Measurements from ENCODE around the gene CYP2F1.
A peak's percentile ranks its signal among the peaks of the same experiment; 100 is the strongest.
"Not testable (repeated sequence)": the region's sequence is repeated elsewhere in the genome, so short reads cannot be mapped to it uniquely, and the experiment has no call there.

Gene CYP2F1

DNA sequence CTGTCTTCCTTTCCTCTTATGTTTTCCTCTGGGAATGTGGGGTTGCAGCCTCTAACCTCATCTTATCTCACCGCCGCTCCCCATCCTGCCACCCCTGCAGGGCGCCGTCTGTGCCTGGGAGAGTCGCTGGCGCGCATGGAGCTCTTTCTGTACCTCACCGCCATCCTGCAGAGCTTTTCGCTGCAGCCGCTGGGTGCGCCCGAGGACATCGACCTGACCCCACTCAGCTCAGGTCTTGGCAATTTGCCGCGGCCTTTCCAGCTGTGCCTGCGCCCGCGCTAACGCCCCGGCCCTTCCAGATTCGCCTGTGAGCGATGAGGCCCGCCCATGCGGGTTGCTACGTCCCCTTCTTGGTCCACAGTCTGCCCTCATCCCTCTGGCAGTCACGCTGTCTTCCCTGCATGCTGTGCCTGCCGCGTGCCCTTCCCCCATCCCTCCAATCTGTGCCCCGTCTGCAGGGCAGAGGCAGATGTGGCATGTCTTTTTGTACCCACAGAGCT lies 13.6 kb downstream of the CYP2F1 start:
- H3K27me3 ChIP-seq (ENCODE audit: control insufficient read depth, insufficient read depth, low read length): peaks cover 21% of the 10 kb centered on the region
- not testable (repeated sequence) for H3K9me3 ChIP-seq (replicated peaks; ENCODE audit: low read length); H3K9ac ChIP-seq (ENCODE audit: low read depth, low read length); H3K4me1 ChIP-seq (ENCODE audit: control insufficient read depth, insufficient read depth, low read length); H3K36me3 ChIP-seq (ENCODE audit: insufficient read depth, low read length)
- H3K4me3 ChIP-seq (ENCODE audit: low read length): peak overlapping the region; percentile 59
- peak overlapping the region; percentile 74 for H3K4me2 ChIP-seq (ENCODE audit: low read length)

DNA sequence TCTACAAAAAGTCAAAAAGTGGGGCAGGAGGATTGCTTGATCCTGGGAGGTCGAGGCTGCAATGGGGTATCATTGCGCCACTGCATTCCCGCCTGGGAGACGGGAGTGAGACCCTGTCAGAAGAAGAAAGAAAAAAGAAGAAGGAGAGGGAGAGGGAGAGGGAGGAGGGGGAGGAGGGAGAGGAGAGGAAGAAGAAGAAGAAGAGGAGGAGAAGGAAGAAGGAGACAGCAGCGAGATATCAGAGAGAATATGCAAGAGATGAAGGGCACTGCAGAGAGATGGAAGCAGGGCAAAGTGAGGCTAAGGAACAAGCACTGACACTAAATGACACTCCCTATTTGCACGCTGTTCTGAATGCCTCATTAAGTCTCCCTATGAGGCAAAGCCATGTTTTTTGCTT lies 14.5 kb downstream of the CYP2F1 start:
- H3K9me3 ChIP-seq (replicated peaks; ENCODE audit: low read length): no peaks in the 10 kb centered on the region
- no peak overlapping the region for H3K4me3 ChIP-seq (ENCODE audit: low read length)
- no peaks in the 10 kb centered on the region for H3K36me3 ChIP-seq (ENCODE audit: insufficient read depth, low read length)
- H3K4me1 ChIP-seq (ENCODE audit: control insufficient read depth, insufficient read depth, low read length): peaks cover 3% of the 10 kb centered on the region
- no peak overlapping the region for H3K4me2 ChIP-seq (ENCODE audit: low read length)
- peaks cover 22% of the 10 kb centered on the region for H3K27me3 ChIP-seq (ENCODE audit: control insufficient read depth, insufficient read depth, low read length)
- no peak overlapping the region for H3K9ac ChIP-seq (ENCODE audit: low read depth, low read length)

DNA sequence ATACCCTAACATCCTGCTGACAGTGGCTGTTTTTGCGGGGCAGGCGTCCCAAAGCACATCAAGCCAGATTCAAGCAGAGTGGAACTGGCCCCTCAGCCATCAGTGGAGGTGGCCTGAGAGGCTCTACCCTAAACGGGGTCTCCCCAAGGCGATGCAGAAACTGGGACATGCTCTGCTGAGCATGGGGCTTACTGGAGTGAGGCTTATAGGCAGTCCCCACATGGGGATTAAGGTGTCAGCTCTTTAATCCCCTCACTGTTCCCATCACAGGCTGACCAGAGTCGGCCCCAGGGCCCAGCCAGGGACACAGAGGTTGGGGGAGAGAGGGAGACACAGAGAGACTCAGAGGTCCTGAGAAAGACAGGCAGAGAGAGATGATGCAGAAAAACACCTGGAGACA lies 17.0 kb downstream of the CYP2F1 start:
- H3K27me3 ChIP-seq (ENCODE audit: control insufficient read depth, insufficient read depth, low read length): peaks cover 26% of the 10 kb centered on the region
- no peak overlapping the region for H3K9ac ChIP-seq (ENCODE audit: low read depth, low read length)
- H3K4me3 ChIP-seq (ENCODE audit: low read length): no peak overlapping the region
- H3K4me1 ChIP-seq (ENCODE audit: control insufficient read depth, insufficient read depth, low read length): peaks cover 3% of the 10 kb centered on the region
- H3K9me3 ChIP-seq (replicated peaks; ENCODE audit: low read length): no peaks in the 10 kb centered on the region
- no peak overlapping the region for H3K4me2 ChIP-seq (ENCODE audit: low read length)
- no peaks in the 10 kb centered on the region for H3K36me3 ChIP-seq (ENCODE audit: insufficient read depth, low read length)

DNA sequence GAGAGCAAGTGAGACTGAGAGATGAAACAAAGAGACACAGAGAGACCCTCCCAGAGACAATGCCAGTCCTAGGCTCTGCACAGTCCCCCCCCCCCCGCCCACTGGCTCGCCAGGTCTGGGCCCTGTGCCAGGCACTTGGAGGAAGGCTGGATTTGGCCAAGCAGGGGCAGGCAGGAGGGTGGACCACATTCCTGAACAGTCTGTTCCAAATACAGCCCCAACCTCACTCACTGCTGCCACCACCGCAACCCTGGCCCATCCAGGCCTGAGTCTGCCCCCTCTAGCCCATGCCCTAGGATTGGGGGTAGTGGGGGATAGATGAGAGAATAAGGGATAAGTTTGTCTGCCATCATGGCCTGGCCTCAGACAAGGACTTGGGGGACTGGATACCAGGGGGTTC lies 19.0 kb downstream of the CYP2F1 start:
- no peak overlapping the region for H3K9ac ChIP-seq (ENCODE audit: low read depth, low read length)
- no peak overlapping the region for H3K4me3 ChIP-seq (ENCODE audit: low read length)
- H3K27me3 ChIP-seq (ENCODE audit: control insufficient read depth, insufficient read depth, low read length): peaks cover 26% of the 10 kb centered on the region
- no peaks in the 10 kb centered on the region for H3K9me3 ChIP-seq (replicated peaks; ENCODE audit: low read length)
- H3K4me2 ChIP-seq (ENCODE audit: low read length): no peak overlapping the region
- H3K4me1 ChIP-seq (ENCODE audit: control insufficient read depth, insufficient read depth, low read length): no peaks in the 10 kb centered on the region
- H3K36me3 ChIP-seq (ENCODE audit: insufficient read depth, low read length): no peaks in the 10 kb centered on the region

DNA sequence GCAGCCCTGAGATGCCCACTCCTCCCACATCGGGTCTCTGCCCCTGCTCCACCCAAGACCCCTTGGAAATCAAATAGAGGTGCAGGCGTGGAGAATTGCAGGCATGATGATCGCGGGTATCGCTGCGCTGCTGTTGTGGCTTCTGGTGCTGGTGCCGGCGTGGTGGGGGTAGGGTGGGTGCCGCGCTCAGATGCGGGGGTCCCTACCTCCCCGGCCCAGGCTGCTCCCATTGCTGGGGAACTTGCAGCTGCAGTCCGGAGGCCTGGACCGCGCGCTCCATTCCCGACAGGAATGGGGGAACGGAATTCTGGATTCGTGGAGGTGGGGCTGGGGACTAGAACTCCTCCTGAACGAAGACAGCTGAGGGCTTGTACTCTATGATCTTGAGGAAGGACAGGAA lies 20.4 kb downstream of the CYP2F1 start:
- Histone ChIP-seq H3K27me3 (ENCODE audit: control insufficient read depth, insufficient read depth, low read length) (peaks cover 22% of the 10 kb centered on the region), H3K9ac (ENCODE audit: low read depth, low read length) (no peak overlapping the region), H3K36me3 (ENCODE audit: insufficient read depth, low read length) (no peaks in the 10 kb centered on the region), H3K9me3 (replicated peaks; ENCODE audit: low read length) (no peaks in the 10 kb centered on the region), H3K4me2 (ENCODE audit: low read length) (no peak overlapping the region), H3K4me3 (ENCODE audit: low read length) (no peak overlapping the region), H3K4me1 (ENCODE audit: control insufficient read depth, insufficient read depth, low read length) (no peaks in the 10 kb centered on the region)

DNA sequence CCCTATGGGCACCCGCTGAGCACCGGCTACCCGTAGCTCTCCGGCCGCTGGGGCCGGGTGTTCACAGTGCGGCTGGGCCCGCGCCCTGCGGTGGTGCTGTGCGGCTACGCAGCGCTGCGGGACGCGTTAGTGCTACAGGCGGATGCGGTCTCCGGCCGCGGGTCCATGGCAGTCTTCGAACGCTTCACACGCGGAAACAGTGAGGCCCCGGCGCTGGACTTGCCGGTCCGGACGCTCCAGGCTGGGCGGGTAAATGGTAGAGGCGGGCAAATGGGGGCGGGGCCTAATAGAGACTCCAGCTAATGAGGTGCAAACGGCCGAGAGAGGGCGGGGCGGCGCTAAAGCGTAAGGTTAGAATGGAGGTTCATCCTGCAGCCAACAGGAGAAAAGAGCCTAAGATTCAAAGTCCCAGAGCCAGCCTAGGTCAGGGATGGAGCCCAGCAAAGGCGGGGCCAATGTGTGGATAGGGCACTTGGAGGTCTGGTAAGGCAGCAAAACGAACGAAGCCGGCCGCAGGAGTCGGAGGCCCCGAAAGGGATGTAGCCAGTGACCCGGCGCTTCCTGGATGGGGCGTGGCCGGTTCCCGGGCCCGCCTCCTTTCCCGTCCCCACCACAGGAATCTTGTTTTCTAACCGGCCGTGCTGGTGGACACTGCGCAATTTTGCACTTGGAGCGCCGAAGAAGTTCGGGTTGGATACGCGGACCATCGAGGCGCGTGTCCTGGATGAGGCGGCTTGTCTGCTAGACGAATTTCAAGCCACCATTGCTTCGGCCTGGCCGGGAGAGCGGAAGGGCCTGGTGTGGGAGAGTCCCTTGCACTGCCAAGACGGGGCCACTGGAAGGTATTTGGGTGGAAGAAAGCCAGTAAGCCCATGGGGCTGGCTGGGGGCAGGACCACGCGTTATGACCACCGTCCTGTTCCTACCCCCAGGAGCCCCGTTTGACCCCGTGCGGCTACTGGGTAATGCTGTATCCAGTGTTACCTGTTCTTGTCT lies 21.5 kb downstream of the CYP2F1 start:
- peak overlapping the region; percentile 64 for H3K4me3 ChIP-seq (ENCODE audit: low read length)
- H3K4me2 ChIP-seq (ENCODE audit: low read length): peak overlapping the region; percentile 71
- H3K36me3 ChIP-seq (ENCODE audit: insufficient read depth, low read length); H3K4me1 ChIP-seq (ENCODE audit: control insufficient read depth, insufficient read depth, low read length); H3K9ac ChIP-seq (ENCODE audit: low read depth, low read length); H3K9me3 ChIP-seq (replicated peaks; ENCODE audit: low read length): not testable (repeated sequence)
- peaks cover 22% of the 10 kb centered on the region for H3K27me3 ChIP-seq (ENCODE audit: control insufficient read depth, insufficient read depth, low read length)

DNA sequence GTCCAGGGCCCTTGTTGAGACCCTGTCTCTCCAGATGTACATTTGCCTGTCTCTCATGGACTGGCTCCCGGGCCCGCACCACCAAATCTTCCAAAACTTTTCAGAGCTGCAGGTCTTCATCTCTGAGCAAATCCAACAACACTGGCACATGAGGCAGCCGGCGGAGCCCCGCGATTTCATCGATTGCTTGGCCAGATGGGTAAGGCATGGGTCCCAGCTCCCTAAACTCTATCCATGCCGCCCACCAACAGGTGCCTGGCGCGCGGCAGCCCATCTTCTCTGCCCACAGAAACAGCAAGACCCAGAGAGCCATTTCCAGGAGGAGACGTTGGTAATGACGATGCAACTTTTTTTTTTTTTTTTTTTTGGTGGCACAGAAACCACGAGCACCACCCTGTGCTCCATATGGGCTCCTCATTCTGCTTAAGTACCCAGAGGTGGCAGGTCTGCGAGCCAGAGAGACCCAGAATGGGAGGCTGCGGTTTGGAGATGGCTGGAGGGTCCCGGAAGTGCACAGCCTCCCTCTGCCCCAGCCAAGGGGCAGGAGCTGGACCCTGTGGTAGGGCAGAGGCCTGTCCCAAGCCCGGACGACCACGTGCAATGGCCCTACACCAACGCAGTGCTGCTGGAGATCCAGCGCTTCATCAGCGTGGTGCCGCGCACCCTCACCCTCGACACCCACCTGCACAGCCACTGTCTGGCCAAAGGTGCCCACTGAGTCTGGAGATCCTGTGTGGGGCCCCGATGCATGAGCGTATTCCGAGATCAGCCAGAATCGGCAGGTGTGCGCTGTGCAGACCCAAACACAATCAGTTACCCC lies 22.6 kb downstream of the CYP2F1 start:
- Histone ChIP-seq H3K36me3 (ENCODE audit: insufficient read depth, low read length) (no peaks in the 10 kb centered on the region), H3K4me1 (ENCODE audit: control insufficient read depth, insufficient read depth, low read length) (no peaks in the 10 kb centered on the region), H3K4me2 (ENCODE audit: low read length) (no peak overlapping the region), H3K27me3 (ENCODE audit: control insufficient read depth, insufficient read depth, low read length) (peaks cover 16% of the 10 kb centered on the region), H3K9me3 (replicated peaks; ENCODE audit: low read length) (no peaks in the 10 kb centered on the region), H3K9ac (ENCODE audit: low read depth, low read length) (no peak overlapping the region), H3K4me3 (ENCODE audit: low read length) (no peak overlapping the region)

DNA sequence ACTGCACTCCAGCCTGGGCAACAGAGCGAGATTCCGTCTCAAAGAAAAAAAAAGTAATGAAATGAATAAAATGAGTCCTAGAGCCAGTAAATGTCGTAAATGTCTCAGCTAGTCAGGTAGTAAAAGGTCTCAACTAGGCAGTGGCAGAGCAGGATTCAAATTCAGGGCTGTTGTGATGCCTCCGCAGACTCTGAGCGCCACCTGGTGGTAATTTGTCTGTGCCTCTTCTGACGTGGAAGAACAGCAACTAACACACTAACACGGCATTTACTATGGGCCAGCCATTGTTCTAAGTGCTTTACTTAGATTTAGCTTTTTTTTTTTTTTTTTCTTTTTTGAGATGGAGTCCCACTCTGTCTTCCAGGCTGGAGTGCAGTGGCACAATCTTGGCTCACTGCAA lies 30.2 kb downstream of the CYP2F1 start:
- H3K36me3 ChIP-seq (ENCODE audit: insufficient read depth, low read length): no peaks in the 10 kb centered on the region
- H3K4me3 ChIP-seq (ENCODE audit: low read length): no peak overlapping the region
- H3K9me3 ChIP-seq (replicated peaks; ENCODE audit: low read length): no peaks in the 10 kb centered on the region
- peaks cover 21% of the 10 kb centered on the region for H3K27me3 ChIP-seq (ENCODE audit: control insufficient read depth, insufficient read depth, low read length)
- no peak overlapping the region for H3K4me2 ChIP-seq (ENCODE audit: low read length)
- no peak overlapping the region for H3K9ac ChIP-seq (ENCODE audit: low read depth, low read length)
- H3K4me1 ChIP-seq (ENCODE audit: control insufficient read depth, insufficient read depth, low read length): no peaks in the 10 kb centered on the region

DNA sequence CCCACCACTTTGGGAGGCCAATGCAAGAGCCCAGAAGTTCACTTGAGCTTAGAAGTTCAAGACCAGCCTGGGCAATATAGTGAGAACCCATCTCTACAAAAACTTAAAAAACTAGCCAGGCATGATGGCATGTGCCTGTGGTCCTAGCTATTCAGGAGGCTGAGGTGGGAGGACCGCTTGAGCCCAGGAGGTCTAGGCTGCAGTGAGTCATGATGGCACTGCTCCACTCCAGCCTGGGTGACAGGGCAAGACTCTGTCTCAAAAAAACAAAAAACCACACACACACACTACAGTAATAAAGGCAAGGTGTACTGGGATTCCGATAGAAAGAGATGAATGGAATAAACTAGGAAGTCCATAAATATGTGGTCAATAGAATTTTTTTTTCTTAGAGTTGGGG lies 35.6 kb downstream of the CYP2F1 start:
- no peak overlapping the region for H3K4me2 ChIP-seq (ENCODE audit: low read length)
- H3K36me3 ChIP-seq (ENCODE audit: insufficient read depth, low read length): no peaks in the 10 kb centered on the region
- no peak overlapping the region for H3K9ac ChIP-seq (ENCODE audit: low read depth, low read length)
- H3K4me3 ChIP-seq (ENCODE audit: low read length): no peak overlapping the region
- no peaks in the 10 kb centered on the region for H3K4me1 ChIP-seq (ENCODE audit: control insufficient read depth, insufficient read depth, low read length)
- peaks cover 17% of the 10 kb centered on the region for H3K27me3 ChIP-seq (ENCODE audit: control insufficient read depth, insufficient read depth, low read length)
- H3K9me3 ChIP-seq (replicated peaks; ENCODE audit: low read length): no peaks in the 10 kb centered on the region

DNA sequence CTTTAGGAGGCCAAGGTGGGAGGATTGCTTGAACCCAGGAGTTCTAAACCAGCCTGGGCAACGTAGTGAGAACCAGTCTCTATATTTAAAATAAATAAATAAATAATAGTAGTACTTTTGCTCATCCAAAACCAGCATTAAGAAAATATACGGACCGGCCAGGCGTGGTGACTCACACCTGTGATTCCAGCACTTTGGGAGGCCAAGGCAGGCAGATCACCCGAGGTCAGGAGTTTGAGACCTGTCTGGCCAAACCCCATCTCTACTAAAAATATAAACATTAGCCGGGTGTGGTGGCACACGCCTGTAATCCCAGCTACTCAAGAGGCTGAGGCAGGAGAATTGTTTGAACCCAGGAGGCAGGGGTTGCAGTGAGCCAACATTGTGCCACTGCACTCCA lies 36.8 kb downstream of the CYP2F1 start:
- H3K36me3 ChIP-seq (ENCODE audit: insufficient read depth, low read length); H3K9me3 ChIP-seq (replicated peaks; ENCODE audit: low read length); H3K4me1 ChIP-seq (ENCODE audit: control insufficient read depth, insufficient read depth, low read length): not testable (repeated sequence)

DNA sequence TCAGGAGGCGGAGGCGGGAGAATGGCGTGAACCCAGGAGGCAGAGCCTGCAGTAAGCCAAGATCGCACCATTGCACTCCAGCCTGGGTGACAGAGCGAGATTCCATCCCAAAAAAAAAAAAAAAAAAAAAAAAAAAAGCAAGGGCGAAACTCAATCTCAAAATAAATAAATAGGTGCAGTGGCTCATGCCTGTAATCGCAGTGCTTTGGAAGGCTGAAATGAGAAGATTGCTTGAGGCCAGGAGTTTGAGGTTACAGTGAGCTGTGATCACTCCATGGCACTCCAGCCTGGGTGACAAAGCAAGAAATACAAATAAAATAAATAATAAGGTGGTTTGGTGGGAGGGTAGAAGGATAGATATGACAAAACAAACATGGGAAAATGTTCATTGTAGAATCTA lies 39.8 kb downstream of the CYP2F1 start:
- Histone ChIP-seq H3K9me3 (replicated peaks; ENCODE audit: low read length) (no peaks in the 10 kb centered on the region), H3K4me1 (ENCODE audit: control insufficient read depth, insufficient read depth, low read length) (no peaks in the 10 kb centered on the region), H3K27me3 (ENCODE audit: control insufficient read depth, insufficient read depth, low read length) (peaks cover 1% of the 10 kb centered on the region), H3K4me2 (ENCODE audit: low read length) (no peak overlapping the region), H3K4me3 (ENCODE audit: low read length) (no peak overlapping the region), H3K9ac (ENCODE audit: low read depth, low read length) (no peak overlapping the region), H3K36me3 (ENCODE audit: insufficient read depth, low read length) (no peaks in the 10 kb centered on the region)

More for the DNA sequence above, 36.8 kb downstream of the CYP2F1 start:
- not testable (repeated sequence) for H3K4me3 ChIP-seq (ENCODE audit: low read length); H3K9ac ChIP-seq (ENCODE audit: low read depth, low read length); H3K4me2 ChIP-seq (ENCODE audit: low read length)
- peaks cover 14% of the 10 kb centered on the region for H3K27me3 ChIP-seq (ENCODE audit: control insufficient read depth, insufficient read depth, low read length)

Measured in skeletal muscle satellite cell (primary cell).